SU-DHL-6 (cell line): ENCODE measurements around the gene ZBTB11.
"Not testable (repeated sequence)": the region's sequence is repeated elsewhere in the genome, so short reads cannot be mapped to it uniquely, and the experiment has no call there.

Experiments
- H2AFZ ChIP-seq: fragments of 200-600 bp; sonication (generic); 2 replicates; pipeline ENCODE4 v1.6.1; 2014; ENCODE audit warnings: low read depth, mild to moderate bottlenecking, moderate library complexity, mixed read lengths, antibody characterized with exemption, low read length; ENCODE audit not compliant: severe bottlenecking
- H3F3A ChIP-seq: fragments of 200-600 bp; shearing (Covaris generic); 2 replicates; pipeline ENCODE4 v1.6.0; 2016; ENCODE audit warnings: antibody characterized with exemption, mild to moderate bottlenecking; ENCODE audit not compliant: insufficient read depth
- H3K27ac ChIP-seq: fragments of 200-600 bp; sonication (generic); 2 replicates; pipeline ENCODE4 v1.5.1; 2016; ENCODE audit warnings: low read depth, mild to moderate bottlenecking, low read length, moderate library complexity, mixed read lengths
- H3K27me3 ChIP-seq: fragments of 200-600 bp; sonication (generic), shearing (Covaris generic); 2 replicates; pipeline ENCODE4 v1.6.0; 2014; ENCODE audit warnings: mild to moderate bottlenecking, low read length
- H3K36me3 ChIP-seq: fragments of 200-600 bp; sonication (generic); 2 replicates; pipeline ENCODE4 v1.6.1; 2014; ENCODE audit warnings: mild to moderate bottlenecking, low read length, mixed read lengths
- H3K4me2 ChIP-seq: fragments of 300-600, 200-600 bp; shearing (Covaris generic), sonication (generic); 2 replicates; pipeline ENCODE4 v1.6.0; 2014; ENCODE audit warnings: low read length, low read depth, mild to moderate bottlenecking; ENCODE audit not compliant: poor library complexity, severe bottlenecking
- H3K4me3 ChIP-seq: fragments of 200-600 bp; sonication (generic); 2 replicates; pipeline ENCODE4 v1.5.1; 2014; ENCODE audit warnings: antibody characterized with exemption, low read length, mild to moderate bottlenecking, mixed read lengths; ENCODE audit not compliant: insufficient read depth, poor library complexity, severe bottlenecking
- H3K79me2 ChIP-seq: fragments of 200-600 bp; sonication (generic); 2 replicates; pipeline ENCODE4 v1.6.1; 2014; ENCODE audit warnings: mild to moderate bottlenecking, low read length, moderate library complexity; ENCODE audit not compliant: insufficient read depth
- H3K9ac ChIP-seq: fragments of 200-600 bp; sonication (generic); 2 replicates; pipeline ENCODE4 v1.7.0; 2014; ENCODE audit warnings: mild to moderate bottlenecking, low read length
- H3K9me2 ChIP-seq: fragments of 200-600 bp; sonication (generic); replicated peaks from 2 replicates; pipeline ENCODE4 v1.6.1; 2014; ENCODE audit warnings: low read length; ENCODE audit not compliant: insufficient read depth
- H3K9me3 ChIP-seq: fragments of 200-600 bp; sonication (generic); 2 replicates; pipeline ENCODE4 v1.6.1; 2014; ENCODE audit warnings: low read length, mixed read lengths; ENCODE audit not compliant: insufficient read depth
- H4K20me1 ChIP-seq: fragments of 200-600 bp; sonication (generic); 2 replicates; pipeline ENCODE4 v1.6.1; 2014; ENCODE audit warnings: low read depth, mild to moderate bottlenecking, antibody characterized with exemption, low read length, moderate library complexity, mixed read lengths
- EZH2phosphoT487 ChIP-seq: fragments of 200-600 bp; sonication (generic), shearing (Covaris generic); conservative IDR thresholded peaks from 2 replicates; pipeline ENCODE4 v1.6.1; 2018; ENCODE audit warnings: mild to moderate bottlenecking, antibody characterized with exemption, low read length, moderate library complexity, mixed read lengths
- TF ChIP-seq, protein P1 (sequence below): fragments of 200-600 bp; sonication (generic); IDR thresholded peaks from one replicate; pipeline ENCODE4 v1.5.1; 2017; ENCODE audit warnings: antibody characterized with exemption, mild to moderate bottlenecking, low read length, moderate library complexity; ENCODE audit not compliant: insufficient read depth, poor library complexity, severe bottlenecking

Gene ZBTB11

DNA sequence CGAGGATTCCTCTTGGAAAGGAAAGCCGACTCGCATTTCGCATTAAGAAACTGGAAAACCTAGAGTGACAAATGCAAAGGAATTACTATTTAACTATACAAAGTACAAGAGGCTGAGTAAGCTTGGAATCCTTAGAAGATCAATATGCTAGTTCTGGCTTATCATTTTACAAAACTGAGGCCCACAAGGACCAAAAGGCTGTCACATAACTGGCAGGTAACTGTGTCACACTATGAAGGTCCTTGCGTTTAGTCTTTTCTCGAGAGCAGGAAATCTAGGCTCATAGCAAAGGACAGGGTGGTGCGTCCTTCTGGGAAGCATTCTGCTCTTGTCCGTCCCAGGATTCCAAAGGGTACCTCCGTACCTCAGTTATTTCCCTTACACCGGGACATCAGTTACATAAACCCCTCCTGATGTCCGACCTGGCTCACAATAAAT, 9.0 kb upstream of the ZBTB11 start:
- H2AFZ ChIP-seq = peak overlapping the region; percentile 83
- H3K36me3 ChIP-seq = peaks cover 42% of the 10 kb centered on the region
- H3K27me3 ChIP-seq = no peaks in the 10 kb centered on the region
- TF ChIP-seq EZH2phosphoT487 = no peak
- TF ChIP-seq, protein P1, sequence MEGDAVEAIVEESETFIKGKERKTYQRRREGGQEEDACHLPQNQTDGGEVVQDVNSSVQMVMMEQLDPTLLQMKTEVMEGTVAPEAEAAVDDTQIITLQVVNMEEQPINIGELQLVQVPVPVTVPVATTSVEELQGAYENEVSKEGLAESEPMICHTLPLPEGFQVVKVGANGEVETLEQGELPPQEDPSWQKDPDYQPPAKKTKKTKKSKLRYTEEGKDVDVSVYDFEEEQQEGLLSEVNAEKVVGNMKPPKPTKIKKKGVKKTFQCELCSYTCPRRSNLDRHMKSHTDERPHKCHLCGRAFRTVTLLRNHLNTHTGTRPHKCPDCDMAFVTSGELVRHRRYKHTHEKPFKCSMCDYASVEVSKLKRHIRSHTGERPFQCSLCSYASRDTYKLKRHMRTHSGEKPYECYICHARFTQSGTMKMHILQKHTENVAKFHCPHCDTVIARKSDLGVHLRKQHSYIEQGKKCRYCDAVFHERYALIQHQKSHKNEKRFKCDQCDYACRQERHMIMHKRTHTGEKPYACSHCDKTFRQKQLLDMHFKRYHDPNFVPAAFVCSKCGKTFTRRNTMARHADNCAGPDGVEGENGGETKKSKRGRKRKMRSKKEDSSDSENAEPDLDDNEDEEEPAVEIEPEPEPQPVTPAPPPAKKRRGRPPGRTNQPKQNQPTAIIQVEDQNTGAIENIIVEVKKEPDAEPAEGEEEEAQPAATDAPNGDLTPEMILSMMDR = no peak
- peak overlapping the region; percentile 72 for H3K27ac ChIP-seq
- H3K9me2 ChIP-seq = no peaks in the 10 kb centered on the region
- peaks cover 70% of the 10 kb centered on the region for H3F3A ChIP-seq
- peaks cover 40% of the 10 kb centered on the region for H3K79me2 ChIP-seq
- peaks cover 16% of the 10 kb centered on the region for H4K20me1 ChIP-seq
- no peaks in the 10 kb centered on the region for H3K9me3 ChIP-seq
- peak overlapping the region; percentile 83 for H3K4me3 ChIP-seq
- peak overlapping the region; percentile 90 for H3K4me2 ChIP-seq
- peak overlapping the region; percentile 87 for H3K9ac ChIP-seq

- peaks cover 76% of the 10 kb centered on the region for H3F3A ChIP-seq
These were observed 8.1 kb upstream of the ZBTB11 start for GRCh38 chr3:101685050-101685400.

GRCh38 chr3:101680466-101680865, 3.5 kb upstream of the ZBTB11 start:
- peaks cover 44% of the 10 kb centered on the region for H3K36me3 ChIP-seq
- H3K4me2 ChIP-seq = no peak overlapping the region
- no peak overlapping the region for H3K27ac ChIP-seq
- peaks cover 39% of the 10 kb centered on the region for H3K79me2 ChIP-seq
- H3K9me2 ChIP-seq = no peaks in the 10 kb centered on the region
- no peaks in the 10 kb centered on the region for H3K9me3 ChIP-seq
- H3F3A ChIP-seq = peaks cover 61% of the 10 kb centered on the region
- H2AFZ ChIP-seq = no peak overlapping the region
- peaks cover 20% of the 10 kb centered on the region for H4K20me1 ChIP-seq
- no peaks in the 10 kb centered on the region for H3K27me3 ChIP-seq
- TF ChIP-seq, protein P1 = no peak
- TF ChIP-seq EZH2phosphoT487 = no peak
- no peak overlapping the region for H3K4me3 ChIP-seq
- H3K9ac ChIP-seq = no peak overlapping the region

More at GRCh38 chr3:101685050-101685400, 8.1 kb upstream of the ZBTB11 start:
- Histone ChIP-seq H3K27ac (peak overlapping the region; percentile 72; the same call in 1 of the 2 replicates), H3K36me3 (peaks cover 49% of the 10 kb centered on the region), H3K79me2 (peaks cover 40% of the 10 kb centered on the region), H3K4me2 (peak overlapping the region; percentile 90), H3K9me2 (no peaks in the 10 kb centered on the region), H3K9ac (peak overlapping the region; percentile 87), H3K4me3 (peak overlapping the region; percentile 83), H3K27me3 (no peaks in the 10 kb centered on the region), H3K9me3 (no peaks in the 10 kb centered on the region), H4K20me1 (peaks cover 16% of the 10 kb centered on the region), H2AFZ (no peak overlapping the region)
- TF ChIP-seq EZH2phosphoT487 = no peak
- TF ChIP-seq, protein P1 = no peak

GRCh38 chr3:101678837-101679236, 1.9 kb upstream of the ZBTB11 start:
- not testable (repeated sequence) for H3K27me3 ChIP-seq, H3K4me2 ChIP-seq, H3K27ac ChIP-seq, H3K9me2 ChIP-seq, H3K9me3 ChIP-seq, H3K4me3 ChIP-seq, H3K9ac ChIP-seq, H2AFZ ChIP-seq
- Histone ChIP-seq H3K79me2 (peaks cover 39% of the 10 kb centered on the region), H4K20me1 (peaks cover 14% of the 10 kb centered on the region), H3K36me3 (peaks cover 32% of the 10 kb centered on the region), H3F3A (peaks cover 49% of the 10 kb centered on the region)
